ENCODE measurements around the gene TBC1D10A. TPM values are rescaled to one million over a fixed set of nuclear protein-coding genes. Genes with fewer than 3 reads are reported as not detected.

The TBC1D10A gene
- total RNA-seq, 1 experiment from 2014 or later = 4.0 TPM

- DNase-seq (ENCODE audit: extremely low read depth, low read depth) = no peak
Measured at GRCh38 chr22:30324014-30324730, 2.6 kb downstream of the TBC1D10A start.

- no peak for DNase-seq (ENCODE audit: extremely low read depth, low read depth)
Measured at GRCh38 chr22:30323246-30323645, 3.5 kb downstream of the TBC1D10A start.

GRCh38 chr22:30321461-30321860 is 5.3 kb downstream of the TBC1D10A start:
- no peak for DNase-seq (ENCODE audit: extremely low read depth, low read depth)

GRCh38 chr22:30320021-30320556 is 6.7 kb downstream of the TBC1D10A start:
- DNase-seq (ENCODE audit: extremely low read depth, low read depth) = no peak

GRCh38 chr22:30318799-30319419 is 7.8 kb downstream of the TBC1D10A start:
- no peak for DNase-seq (ENCODE audit: extremely low read depth, low read depth)

- no peak for DNase-seq (ENCODE audit: extremely low read depth, low read depth)
Measured at GRCh38 chr22:30317778-30318177, 9.0 kb downstream of the TBC1D10A start.

GRCh38 chr22:30315962-30316576 is 10.7 kb downstream of the TBC1D10A start:
- DNase-seq (ENCODE audit: extremely low read depth, low read depth) = no peak

GRCh38 chr22:30314915-30315314 is 11.8 kb downstream of the TBC1D10A start:
- no peak for DNase-seq (ENCODE audit: extremely low read depth, low read depth)

- no peak for DNase-seq (ENCODE audit: extremely low read depth, low read depth)
Measured at GRCh38 chr22:30313527-30314363, 13.0 kb downstream of the TBC1D10A start.

- DNase-seq (ENCODE audit: extremely low read depth, low read depth) = no peak
Measured at GRCh38 chr22:30312053-30312452, 14.7 kb downstream of the TBC1D10A start.

GRCh38 chr22:30310881-30311771 is 15.6 kb downstream of the TBC1D10A start:
- DNase-seq (ENCODE audit: extremely low read depth, low read depth) = no peak

GRCh38 chr22:30309951-30310741 is 16.6 kb downstream of the TBC1D10A start:
- no peak for DNase-seq (ENCODE audit: extremely low read depth, low read depth)

GRCh38 chr22:30308518-30309230 is 18.1 kb downstream of the TBC1D10A start:
- no peak for DNase-seq (ENCODE audit: extremely low read depth, low read depth)

- DNase-seq (ENCODE audit: extremely low read depth, low read depth) = no peak
Measured at GRCh38 chr22:30308093-30308492, 18.6 kb downstream of the TBC1D10A start.

GRCh38 chr22:30307041-30307574 is 19.6 kb downstream of the TBC1D10A start:
- no peak for DNase-seq (ENCODE audit: extremely low read depth, low read depth)

GRCh38 chr22:30306627-30307011 is 20.1 kb downstream of the TBC1D10A start:
- DNase-seq (ENCODE audit: extremely low read depth, low read depth) = no peak

- no peak for DNase-seq (ENCODE audit: extremely low read depth, low read depth)
Measured at GRCh38 chr22:30305906-30306626, 20.7 kb downstream of the TBC1D10A start.
